Transverse colon (tissue), 4 donors: ENCODE data around the gene SEC31A. TPM values are rescaled to one million over a fixed set of nuclear protein-coding genes. Genes with fewer than 3 reads are reported as not detected.

Source experiments
- DNase-seq: peaks from one replicate; pipeline ENCODE4 v3.0.0-alpha.2; 2019
- H3K27ac ChIP-seq, 4 donors: fragments of 200-600 bp; sonication (generic); 2 replicates each; pipeline ENCODE4 v1.5.1; 2016 to 2018; ENCODE audit warnings: inconsistent platforms in 4 of 4
- H3K27me3 ChIP-seq: fragments of 200-600 bp; sonication (generic); 2 replicates; pipeline ENCODE4 v1.5.1; 2017; ENCODE audit warnings: inconsistent platforms
- H3K36me3 ChIP-seq, 4 donors: fragments of 200-600 bp; sonication (generic); 2 replicates each; pipeline ENCODE4 v1.5.1; 2017 to 2019; ENCODE audit warnings: inconsistent platforms in 4 of 4
- H3K4me1 ChIP-seq, 4 donors: fragments of 200-600 bp; sonication (generic); 2 replicates each; pipeline ENCODE4 v1.5.1; 2017 to 2020; ENCODE audit warnings: inconsistent platforms in 4 of 4
- H3K4me3 ChIP-seq, 4 donors: fragments of 200-600 bp; sonication (generic); 1 replicate in 1 of 4; 2 replicates in 3 of 4; pipeline versions ENCODE4 v1.5.1 to v1.6.1; 2017 to 2019; ENCODE audit warnings: inconsistent platforms in 4 of 4
- H3K9me3 ChIP-seq, 2 donors: fragments of 200-600 bp; sonication (generic); 2 replicates each; pipeline ENCODE4 v1.5.1; 2017 to 2019; ENCODE audit warnings: inconsistent platforms in 2 of 2
- CTCF ChIP-seq, 5 experiments: fragments of 200-600 bp in 3 of 5; fragments of 450-650 bp in 2 of 5; sonication (generic) in 3 of 5; IDR thresholded peaks; 1 replicate in 2 of 5; 2 replicates in 3 of 5; pipeline ENCODE4 v1.5.1; 2016 to 2017; ENCODE audit warnings: antibody characterized with exemption in 5 of 5, inconsistent platforms in 3 of 5, mild to moderate bottlenecking in 2 of 5, moderate library complexity in 1 of 5
- EP300 ChIP-seq: sonication (generic); formaldehyde crosslinking; IDR thresholded peaks from one replicate; pipeline ENCODE4 v1.6.1; 2017; ENCODE audit warnings: antibody characterized with exemption, low read depth
- POLR2A ChIP-seq: fragments of 450-650 bp; IDR thresholded peaks from one replicate; pipeline ENCODE4 v1.6.1; 2016; ENCODE audit warnings: antibody characterized with exemption, mild to moderate bottlenecking, moderate library complexity
- POLR2AphosphoS5 ChIP-seq, 3 donors: sonication (generic); formaldehyde crosslinking; IDR thresholded peaks; one replicate each; pipeline ENCODE4 v1.6.1; 2016; ENCODE audit warnings: antibody characterized with exemption in 3 of 3
- WGBS, 2 donors: methylation state at CpG; one replicate each; pipeline ENCODE4 v1.1.5; 2018; ENCODE audit warnings: low coverage in 1 of 2; 5-methylcytosine and 5-hydroxymethylcytosine counted together
- in situ Hi-C, 4 donors: fragments of 200-750 bp; cut with MboI; loops; one replicate each; pipeline versions ENCODE4 v1.15.0 to v1.15.1; 2017; ENCODE audit warnings: low sequenced_read_pairs in 3 of 4, low pct_ligation_motif_present in 1 of 4, low pct_unique_long_range_greater_than_20kb in 1 of 4
- intact Hi-C: fragments of 100-400 bp; cut with DNase I; formaldehyde crosslinking; loops from one replicate; pipeline ENCODE4 v1.15.1; 2023; ENCODE audit warnings: low total_unique reads
- total RNA-seq, 4 donors: library from RNA; depleted of rRNA; stranded (reverse); fragments of >200 nt; gene quantifications; one replicate each; pipeline ENCODE4 v1.1.0, GENCODE V29; 2016

The SEC31A gene
- total RNA-seq, 4 donors from 2014 or later = 144 to 214 (median 163) TPM

GRCh38 chr4:82913305-82913704 is 22.4 kb upstream of the SEC31A start:
- peaks cover 0 to 3% (median 0%) of the 10 kb centered on the region in 4 donors for H3K4me1 ChIP-seq
- no peak overlapping the region for H3K27ac ChIP-seq
- peaks cover 0 to 4% (median 0%) of the 10 kb centered on the region in 4 donors for H3K36me3 ChIP-seq
- TF ChIP-seq CTCF (IDR thresholded peaks at IDR 0.05) = no peak
- no peak for TF ChIP-seq POLR2A
- no peak for TF ChIP-seq EP300
- no peak for TF ChIP-seq POLR2AphosphoS5 (IDR thresholded peaks at IDR 0.05)
- H3K9me3 ChIP-seq = no peaks in the 10 kb centered on the region
- no peak overlapping the region for H3K4me3 ChIP-seq
- WGBS, 2 donors = 38 to 46% methylated on average over 2 of the region's 2 CpGs
- no peaks in the 10 kb centered on the region for H3K27me3 ChIP-seq
- in situ Hi-C loops = loop anchor here in 1 of 4 donors (25.0 kb wide), 1 partner anchor 349 kb away; no protein-coding TSS in a partner anchor
- intact Hi-C loops = no loop called here
- DNase-seq = no peak

- no peak for DNase-seq
- 13 to 38% methylated on average over 1 of the region's 1 CpG for WGBS, 2 donors
- in situ Hi-C loops (loop anchor here in 1 of 4 donors (25.0 kb wide), 1 partner anchor 353 kb away; no protein-coding TSS in a partner anchor), intact Hi-C loops (no loop called here)
- Histone ChIP-seq H3K36me3 (peaks cover 0 to 6% (median 2%) of the 10 kb centered on the region in 4 donors), H3K27ac (no peak overlapping the region), H3K9me3 (no peaks in the 10 kb centered on the region), H3K4me3 (no peak overlapping the region), H3K4me1 (peaks cover 0 to 3% (median 0%) of the 10 kb centered on the region in 4 donors), H3K27me3 (no peaks in the 10 kb centered on the region)
- TF ChIP-seq EP300 (no peak), POLR2A (no peak), POLR2AphosphoS5 (IDR thresholded peaks at IDR 0.05) (no peak), CTCF (IDR thresholded peaks at IDR 0.05) (no peak)
Measured at GRCh38 chr4:82909326-82909725, 18.4 kb upstream of the SEC31A start.

GRCh38 chr4:82906469-82906868 is 15.5 kb upstream of the SEC31A start:
- peaks cover 0 to 6% (median 2%) of the 10 kb centered on the region in 4 donors for H3K36me3 ChIP-seq
- TF ChIP-seq CTCF (IDR thresholded peaks at IDR 0.05) (no peak), POLR2A (no peak), POLR2AphosphoS5 (IDR thresholded peaks at IDR 0.05) (no peak), EP300 (no peak)
- H3K4me1 ChIP-seq = peaks cover 0 to 5% (median 3%) of the 10 kb centered on the region in 4 donors
- no peak overlapping the region for H3K4me3 ChIP-seq
- in situ Hi-C loops = loop anchor here in 1 of 4 donors (25.0 kb wide), 1 partner anchor 356 kb away; no protein-coding TSS in a partner anchor
- no peaks in the 10 kb centered on the region for H3K9me3 ChIP-seq
- no peaks in the 10 kb centered on the region for H3K27me3 ChIP-seq
- H3K27ac ChIP-seq = no peak overlapping the region
- intact Hi-C loops = no loop called here
- WGBS, 2 donors = 82 to 97% methylated on average over 3 of the region's 3 CpGs
- no peak for DNase-seq

- TF ChIP-seq POLR2AphosphoS5 (IDR thresholded peaks at IDR 0.05) (no peak), EP300 (no peak), CTCF (IDR thresholded peaks at IDR 0.05) (no peak), POLR2A (no peak)
- Histone ChIP-seq H3K27ac (no peak overlapping the region), H3K4me3 (no peak overlapping the region), H3K27me3 (no peaks in the 10 kb centered on the region), H3K4me1 (peaks cover 0 to 5% (median 3%) of the 10 kb centered on the region in 4 donors), H3K9me3 (no peaks in the 10 kb centered on the region), H3K36me3 (peaks cover 0 to 6% (median 2%) of the 10 kb centered on the region in 4 donors)
- in situ Hi-C loops = loop anchor here in 1 of 4 donors (25.0 kb wide), 1 partner anchor 357 kb away; no protein-coding TSS in a partner anchor
- intact Hi-C loops = no loop called here
- 68 to 84% methylated on average over 2 of the region's 2 CpGs for WGBS, 2 donors
- no peak for DNase-seq
Measured at GRCh38 chr4:82905205-82905604, 14.3 kb upstream of the SEC31A start.
